A549 treated with Mapracorat at 1 μM for 4 hours (cell line): Measurements from ENCODE around the gene C1S. TPM values are rescaled to one million over a fixed set of nuclear protein-coding genes. Genes with fewer than 3 reads are reported as not detected.

Experiments
- total RNA-seq: library from RNA; stranded (reverse); fragments of 200-300 nt; extraction: Qiagen RNA extraction; gene quantifications from 5 replicates; pipeline ENCODE4 v1.2.3, GENCODE V29; 2022

Gene C1S
- total RNA-seq: 38.3 to 56.5 TPM (median 44.5 TPM) in 5 replicates

DNA sequence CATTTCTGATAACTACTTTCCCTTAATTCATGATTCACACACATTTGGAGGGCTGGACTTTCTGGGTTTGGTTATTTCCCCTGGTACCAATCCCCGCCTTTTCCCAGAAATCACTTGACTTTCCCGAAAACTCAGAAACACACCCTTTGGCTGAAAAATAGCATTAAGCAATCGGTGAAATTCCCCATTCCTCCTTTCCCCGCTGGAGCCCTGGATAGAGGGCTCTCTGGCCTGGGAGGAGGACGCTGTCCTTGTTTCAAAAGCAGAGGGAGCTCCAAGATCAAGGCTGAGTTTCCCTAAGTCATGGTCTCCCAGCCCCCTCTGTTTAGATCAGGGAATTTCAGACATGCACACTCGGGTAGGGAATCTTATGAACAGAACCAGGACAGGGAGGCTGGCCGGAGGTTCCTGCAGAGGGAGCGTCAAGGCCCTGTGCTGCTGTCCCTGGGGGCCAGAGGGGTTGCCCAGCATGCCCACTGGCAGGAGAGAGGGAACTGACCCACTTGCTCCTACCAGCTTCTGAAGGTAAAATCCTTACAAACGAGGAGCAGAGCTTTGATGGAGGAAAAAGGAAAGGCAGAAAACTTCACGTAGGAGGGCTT is at the start of gene C1S:
TSS of gene C1S (plus strand) at position 366 of the 602 bp plus-strand sequence. CDS start 1,195 bp downstream, outside the sequence.

DNA sequence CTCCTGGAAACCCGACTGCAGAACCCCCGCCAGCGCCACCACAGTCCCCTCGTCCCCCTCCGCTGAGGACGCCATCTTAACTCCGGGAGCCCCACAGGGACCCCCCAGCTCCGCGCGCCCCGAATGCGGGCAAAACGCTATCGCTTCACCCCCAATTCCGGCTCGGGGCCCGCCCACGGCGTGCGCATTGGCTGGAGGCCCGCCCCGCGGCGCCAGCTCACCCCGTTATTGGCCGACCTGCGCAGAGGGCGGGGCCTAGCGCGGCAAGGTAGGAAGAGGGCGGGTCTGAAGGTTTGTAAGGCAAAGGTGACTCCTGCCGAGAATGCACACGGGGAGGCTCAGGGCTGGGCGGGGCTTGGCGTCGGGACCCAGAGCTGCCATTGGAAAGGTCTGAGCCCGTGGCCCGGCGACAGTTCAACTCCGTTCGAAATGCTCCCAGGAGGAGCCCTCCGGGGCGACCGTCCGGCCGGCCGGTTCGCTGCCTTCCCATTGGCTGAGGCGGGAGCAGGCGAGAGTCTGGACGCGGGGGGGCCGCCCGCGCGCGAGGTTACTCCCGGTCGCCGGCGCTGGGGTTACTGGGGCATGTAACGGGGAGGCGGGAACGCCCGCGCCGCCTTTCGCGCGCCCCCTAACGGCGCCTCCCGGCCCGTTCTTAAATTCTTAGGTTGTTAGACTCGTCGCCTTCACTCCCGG is 42.0 kb upstream of the C1S start, which contains the start of gene LPCAT3:
TSS of gene LPCAT3 (minus strand) at position 127 of the 693 bp plus-strand sequence. CDS start at position 75, 52 bp downstream.

DNA sequence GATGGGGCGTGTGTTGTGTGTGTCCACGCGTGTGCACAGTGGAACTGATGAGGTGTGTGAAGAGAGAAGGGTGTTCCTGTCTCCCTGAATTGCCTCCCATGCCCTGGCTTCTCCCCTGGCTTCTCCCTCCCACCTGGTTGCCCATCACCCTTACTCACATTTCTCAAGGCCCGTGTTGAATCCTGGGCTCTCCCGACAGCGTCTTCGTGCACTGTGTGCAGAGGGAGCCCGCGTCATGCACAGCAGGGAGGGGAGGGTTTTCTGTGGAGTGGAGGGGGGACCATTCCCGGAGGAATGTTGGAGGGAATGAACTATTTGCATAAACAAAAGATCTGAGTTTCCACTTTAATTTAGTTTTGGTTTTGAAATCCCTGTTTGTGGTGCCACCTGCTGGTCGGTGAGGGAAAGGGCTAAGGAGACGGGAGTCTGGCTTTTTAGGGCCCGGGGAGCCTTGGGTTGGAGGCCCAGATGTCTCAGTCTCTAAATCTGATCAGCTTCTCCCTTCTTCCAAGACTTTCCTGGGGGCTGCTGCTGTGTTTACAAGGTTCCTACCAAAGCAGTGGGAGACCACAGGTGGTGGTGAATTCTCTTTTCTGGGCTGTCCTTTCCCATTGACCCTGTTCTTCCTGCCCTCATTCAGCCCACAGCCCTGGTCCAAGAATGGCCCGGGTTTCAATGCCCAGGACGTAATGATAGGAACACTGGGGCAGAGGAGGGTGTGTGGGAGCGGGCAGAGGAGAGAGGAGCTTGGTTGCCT is 31.9 kb downstream of the C1S start, which contains the start of gene C1R:
TSS of gene C1R (minus strand) at position 217 of the 757 bp plus-strand sequence. CDS start at position 160, 57 bp downstream.

DNA sequence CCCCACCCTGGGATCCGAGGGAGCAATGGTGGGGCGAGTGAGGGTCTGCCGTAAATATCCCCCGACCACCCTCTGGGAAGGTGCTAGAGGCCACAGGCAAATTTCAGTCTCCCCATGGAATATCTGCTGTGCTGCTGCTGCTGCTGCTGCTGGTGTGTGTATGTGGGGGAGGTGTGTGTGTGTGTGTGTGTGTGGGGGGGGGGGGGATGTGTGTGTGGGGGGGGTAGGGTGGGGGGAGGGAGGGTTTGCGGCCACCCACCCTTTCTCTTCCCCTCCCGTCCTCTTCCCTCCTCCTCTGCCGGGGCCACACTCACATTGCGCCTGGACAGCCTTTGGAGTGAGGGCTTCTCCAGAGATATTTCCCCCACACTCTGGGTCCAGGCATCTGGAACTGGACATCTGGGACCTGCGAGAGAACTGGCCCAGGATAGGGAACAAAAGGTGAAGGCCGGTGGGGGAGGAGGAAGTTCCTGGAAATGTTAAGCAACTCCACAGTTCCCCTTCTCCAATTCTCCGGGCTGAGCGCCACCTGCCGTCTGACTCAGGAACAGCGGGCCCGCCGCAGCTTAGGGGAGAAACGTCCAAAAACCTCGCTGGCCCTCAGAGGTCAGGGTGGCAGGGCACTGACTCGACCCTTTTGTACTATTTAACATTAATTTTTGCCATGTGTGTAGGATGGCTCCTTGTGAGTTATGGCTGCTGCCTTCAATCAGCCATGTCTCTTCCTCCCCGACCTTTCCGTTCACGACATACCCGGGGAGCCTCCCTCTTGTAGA is 48.5 kb downstream of the C1S start, which contains the start of gene C1RL:
TSS of gene C1RL (minus strand) at position 419 of the 776 bp plus-strand sequence. CDS start at position 385, 34 bp downstream.

Other genes with a start within 250 kb of the C1S start
- gene GPR162, start 238.9 kb upstream of the C1S start, total RNA-seq: 0.23 to 0.53 TPM (median 0.45 TPM) in 5 replicates
- 19.8 to 29.8 TPM (median 28.7 TPM) in 5 replicates for gene P3H3, start 232.3 kb upstream of the C1S start, total RNA-seq
- gene GNB3, start 219.8 kb upstream of the C1S start, total RNA-seq: 1.2 to 2.3 TPM (median 1.9 TPM) in 5 replicates
- 71.5 to 81.3 TPM (median 75.3 TPM) in 5 replicates for gene CDCA3, start 209.4 kb upstream of the C1S start, total RNA-seq
- 74.8 to 79.3 TPM (median 76.6 TPM) in 5 replicates for gene USP5, start 208.6 kb upstream of the C1S start, total RNA-seq
- 1,486 to 1,673 TPM (median 1,653 TPM) in 5 replicates for gene TPI1, start 193.2 kb upstream of the C1S start, total RNA-seq
- 23.1 to 34.6 TPM (median 32.3 TPM) in 5 replicates for gene SPSB2, start 187.4 kb upstream of the C1S start, total RNA-seq
- 16.4 to 19.0 TPM (median 18.3 TPM) in 5 replicates for gene LRRC23, start 155.9 kb upstream of the C1S start, total RNA-seq
- 35.9 to 40.2 TPM (median 37.3 TPM) in 5 replicates for gene ENO2, start 146.1 kb upstream of the C1S start, total RNA-seq
- 48.7 to 75.7 TPM (median 72.9 TPM) in 5 replicates for gene ATN1, start 132.8 kb upstream of the C1S start, total RNA-seq
- not detected in 5 replicates for gene RNU7-1, start 116.9 kb upstream of the C1S start, total RNA-seq
- gene C12orf57, start 116.7 kb upstream of the C1S start, total RNA-seq: 275 to 319 TPM (median 310 TPM) in 5 replicates
- gene PTPN6, start 109.4 kb upstream of the C1S start, total RNA-seq: 7.9 to 13.5 TPM (median 11.7 TPM) in 5 replicates
- gene PHB2, start 90.1 kb upstream of the C1S start, total RNA-seq: 289 to 333 TPM (median 326 TPM) in 5 replicates
- gene EMG1, start 89.8 kb upstream of the C1S start, total RNA-seq: 56.9 to 66.4 TPM (median 62.2 TPM) in 5 replicates
- 25.5 to 29.9 TPM (median 29.1 TPM) in 5 replicates for gene LPCAT3, start 42.2 kb upstream of the C1S start, total RNA-seq
- gene C1R, start 31.7 kb downstream of the C1S start, total RNA-seq: 28.8 to 47.1 TPM (median 29.1 TPM) in 5 replicates
- 11.1 to 15.7 TPM (median 12.2 TPM) in 5 replicates for gene C1RL, start 48.5 kb downstream of the C1S start, total RNA-seq
- gene RBP5, start 68.2 kb downstream of the C1S start, total RNA-seq: 0.52 TPM in 1 of 5 replicates, not detected in the others
- gene CLSTN3, start 69.7 kb downstream of the C1S start, total RNA-seq: 11.3 to 20.0 TPM (median 16.0 TPM) in 5 replicates
- gene PEX5, start 129.0 kb downstream of the C1S start, total RNA-seq: 23.8 to 30.4 TPM (median 29.5 TPM) in 5 replicates
- gene ACSM4, start 243.4 kb downstream of the C1S start, total RNA-seq: not detected in 5 replicates